PFSK-1 (cell line): ENCODE results near the gene CLIP4.

ENCODE experiments used
- POLR2AphosphoS5 ChIP-seq: IDR thresholded peaks from 2 replicates; pipeline ENCODE4 v1.6.1; 2012; ENCODE audit warnings: low read depth, mild to moderate bottlenecking, control low read depth, low read length, moderate library complexity
- SIN3A ChIP-seq: IDR thresholded peaks from 2 replicates; pipeline ENCODE4 v1.6.1; 2012; ENCODE audit warnings: mild to moderate bottlenecking, low read length, moderate library complexity, borderline replicate concordance; ENCODE audit not compliant: insufficient read depth
- TAF1 ChIP-seq: IDR thresholded peaks from 2 replicates; pipeline ENCODE4 v1.6.1; 2012; ENCODE audit warnings: low read length, control low read depth, borderline replicate concordance; ENCODE audit not compliant: insufficient read depth
- TF ChIP-seq, protein P1 (sequence below), 2 experiments: IDR thresholded peaks; 2 replicates each; pipeline versions ENCODE4 v1.6.1 to v1.8.0; 2011 to 2012; ENCODE audit warnings: low read depth in 2 of 2, low read length in 2 of 2, control low read depth in 1 of 2, inconsistent platforms in 1 of 2, mild to moderate bottlenecking in 1 of 2, moderate library complexity in 1 of 2; ENCODE audit not compliant: insufficient read depth in 1 of 2

DNA sequence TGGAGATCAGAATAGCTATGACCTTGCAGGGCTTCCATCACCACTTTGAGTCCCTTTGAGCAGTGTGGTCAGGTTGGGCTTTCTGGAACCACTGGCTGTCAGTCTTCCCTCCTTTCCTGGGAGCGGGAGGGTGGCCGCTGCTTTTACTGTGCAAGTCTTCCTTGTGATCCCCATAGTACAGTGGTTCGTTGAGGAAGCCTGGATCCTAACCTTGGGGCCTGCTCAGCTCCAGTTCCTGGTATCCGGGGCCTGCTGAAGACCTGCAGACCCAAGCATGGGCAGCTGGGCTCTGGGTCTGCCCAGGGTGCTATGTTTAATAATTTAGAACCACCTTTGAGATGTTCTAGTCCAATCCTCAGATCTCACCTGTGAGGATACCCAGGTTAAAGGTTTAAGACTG lies 104.2 kb downstream of the CLIP4 start:
- TF ChIP-seq POLR2AphosphoS5 (no peak), SIN3A (no peak), TAF1 (no peak)
- TF ChIP-seq, protein P1, sequence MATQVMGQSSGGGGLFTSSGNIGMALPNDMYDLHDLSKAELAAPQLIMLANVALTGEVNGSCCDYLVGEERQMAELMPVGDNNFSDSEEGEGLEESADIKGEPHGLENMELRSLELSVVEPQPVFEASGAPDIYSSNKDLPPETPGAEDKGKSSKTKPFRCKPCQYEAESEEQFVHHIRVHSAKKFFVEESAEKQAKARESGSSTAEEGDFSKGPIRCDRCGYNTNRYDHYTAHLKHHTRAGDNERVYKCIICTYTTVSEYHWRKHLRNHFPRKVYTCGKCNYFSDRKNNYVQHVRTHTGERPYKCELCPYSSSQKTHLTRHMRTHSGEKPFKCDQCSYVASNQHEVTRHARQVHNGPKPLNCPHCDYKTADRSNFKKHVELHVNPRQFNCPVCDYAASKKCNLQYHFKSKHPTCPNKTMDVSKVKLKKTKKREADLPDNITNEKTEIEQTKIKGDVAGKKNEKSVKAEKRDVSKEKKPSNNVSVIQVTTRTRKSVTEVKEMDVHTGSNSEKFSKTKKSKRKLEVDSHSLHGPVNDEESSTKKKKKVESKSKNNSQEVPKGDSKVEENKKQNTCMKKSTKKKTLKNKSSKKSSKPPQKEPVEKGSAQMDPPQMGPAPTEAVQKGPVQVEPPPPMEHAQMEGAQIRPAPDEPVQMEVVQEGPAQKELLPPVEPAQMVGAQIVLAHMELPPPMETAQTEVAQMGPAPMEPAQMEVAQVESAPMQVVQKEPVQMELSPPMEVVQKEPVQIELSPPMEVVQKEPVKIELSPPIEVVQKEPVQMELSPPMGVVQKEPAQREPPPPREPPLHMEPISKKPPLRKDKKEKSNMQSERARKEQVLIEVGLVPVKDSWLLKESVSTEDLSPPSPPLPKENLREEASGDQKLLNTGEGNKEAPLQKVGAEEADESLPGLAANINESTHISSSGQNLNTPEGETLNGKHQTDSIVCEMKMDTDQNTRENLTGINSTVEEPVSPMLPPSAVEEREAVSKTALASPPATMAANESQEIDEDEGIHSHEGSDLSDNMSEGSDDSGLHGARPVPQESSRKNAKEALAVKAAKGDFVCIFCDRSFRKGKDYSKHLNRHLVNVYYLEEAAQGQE (IDR thresholded peaks at IDR 0.05; ENCODE audit: insufficient read depth in 1 of 2, low read depth in 2 of 2, low read length in 2 of 2), result no peak
